HuH-7.5 (cell line): ENCODE measurements around the gene SLC25A36.

ENCODE experiments used
- DNase-seq: peaks from one replicate; pipeline ENCODE4 v3.0.0; 2011; ENCODE audit warnings: low spot score

SLC25A36 gene, protein sequence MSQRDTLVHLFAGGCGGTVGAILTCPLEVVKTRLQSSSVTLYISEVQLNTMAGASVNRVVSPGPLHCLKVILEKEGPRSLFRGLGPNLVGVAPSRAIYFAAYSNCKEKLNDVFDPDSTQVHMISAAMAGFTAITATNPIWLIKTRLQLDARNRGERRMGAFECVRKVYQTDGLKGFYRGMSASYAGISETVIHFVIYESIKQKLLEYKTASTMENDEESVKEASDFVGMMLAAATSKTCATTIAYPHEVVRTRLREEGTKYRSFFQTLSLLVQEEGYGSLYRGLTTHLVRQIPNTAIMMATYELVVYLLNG

DNA sequence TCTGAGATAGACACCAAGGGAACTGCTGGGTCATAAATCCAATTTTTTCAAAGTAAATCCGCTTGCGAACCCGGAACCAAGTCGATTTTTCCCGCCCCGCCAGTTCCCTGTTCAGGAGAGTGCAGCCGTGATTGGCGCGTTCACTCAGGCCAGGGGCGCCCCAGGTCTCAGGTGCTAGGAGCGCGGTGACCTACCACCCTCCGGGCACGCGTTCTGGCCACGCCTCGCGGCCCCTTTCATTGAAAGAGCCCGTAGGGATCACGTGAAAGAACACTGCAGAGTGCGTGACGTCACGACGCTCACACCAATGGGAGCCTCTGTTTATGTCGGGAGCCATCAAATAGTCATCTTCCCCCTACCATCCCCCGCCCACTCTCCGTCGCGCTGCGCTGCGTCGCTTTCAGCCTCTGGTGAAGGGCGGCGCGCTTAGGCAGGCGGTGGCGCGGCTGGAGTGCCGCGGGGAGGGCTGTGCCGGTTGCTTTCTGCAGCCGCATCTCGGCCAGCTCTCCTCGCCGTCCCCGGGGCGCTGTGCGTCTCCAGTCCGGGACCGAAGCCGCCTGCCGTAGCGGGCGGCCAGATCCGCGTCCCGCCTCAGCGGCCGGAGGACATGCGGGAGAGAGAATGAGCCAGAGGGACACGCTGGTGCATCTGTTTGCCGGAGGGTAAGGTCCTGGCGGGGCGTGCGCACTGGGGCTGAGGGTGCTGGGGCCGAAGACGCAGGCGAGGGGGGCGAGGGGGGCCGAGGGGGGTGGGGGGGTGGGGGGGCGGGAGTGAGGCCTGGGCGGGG, at the start of gene SLC25A36:
SLC25A36 (plus strand) TSS at position 403 of the 787 bp plus-strand sequence; CDS start at position 622, 219 bp downstream.
- peak; percentile 77 for DNase-seq

DNA sequence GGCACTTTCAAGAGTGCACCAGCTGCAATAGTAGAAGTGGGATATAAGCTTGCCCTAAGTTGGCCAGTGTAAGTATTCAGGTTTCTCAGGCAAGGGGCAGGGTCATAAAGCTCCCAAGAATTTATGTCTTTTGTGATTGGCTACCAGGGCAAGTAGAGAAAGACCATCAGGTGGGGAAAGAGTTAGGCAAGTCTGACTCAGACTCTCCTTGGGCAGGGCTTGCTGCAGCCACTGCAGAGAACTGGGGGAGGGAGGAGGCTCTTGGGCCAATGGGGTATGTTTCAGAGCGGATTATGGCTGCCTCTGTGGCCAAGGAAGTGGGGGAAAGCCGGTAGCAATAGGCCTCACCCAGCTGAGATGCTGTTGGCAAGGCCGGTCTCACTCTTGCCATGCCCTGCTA, 44.6 kb upstream of the SLC25A36 start:
- no peak for DNase-seq

DNA sequence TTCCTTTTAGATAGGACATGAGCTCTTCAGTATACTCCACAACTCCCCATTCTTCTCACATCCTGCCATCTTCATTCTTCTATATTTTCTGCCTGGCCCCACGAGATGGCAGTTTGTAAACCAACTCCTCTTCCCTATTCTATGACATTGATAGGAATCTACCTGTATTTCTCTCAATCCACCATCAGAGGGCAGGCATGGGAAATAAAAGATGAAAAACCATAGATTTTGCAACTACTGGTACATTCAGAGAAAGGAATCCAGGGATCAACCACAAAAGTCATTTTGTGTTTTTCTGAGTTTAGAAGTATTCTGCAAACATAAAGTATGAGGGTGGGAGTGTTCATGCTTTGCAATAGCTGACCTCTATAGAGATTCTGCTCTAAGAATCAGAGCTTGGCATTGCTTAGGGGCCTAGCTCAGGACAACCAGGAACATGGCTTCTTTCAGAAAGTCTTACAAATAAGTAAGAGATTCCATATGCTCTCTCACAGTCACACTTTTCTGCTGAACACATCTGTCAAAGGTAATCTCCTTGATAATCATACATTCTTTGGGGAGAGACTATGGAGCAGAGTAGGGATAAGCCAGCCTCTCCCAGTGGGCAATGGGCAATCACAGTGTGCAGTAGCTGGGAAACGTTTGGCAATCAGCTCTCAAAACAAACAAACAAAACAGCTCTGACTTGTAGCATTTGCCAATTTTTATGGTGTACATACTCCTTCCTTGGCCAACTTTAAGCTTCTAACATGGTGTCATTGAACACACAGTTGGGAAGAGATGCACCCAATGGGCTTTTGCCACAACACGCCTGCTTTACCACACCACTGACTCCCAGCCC, 43.1 kb upstream of the SLC25A36 start:
- no peak for DNase-seq

DNA sequence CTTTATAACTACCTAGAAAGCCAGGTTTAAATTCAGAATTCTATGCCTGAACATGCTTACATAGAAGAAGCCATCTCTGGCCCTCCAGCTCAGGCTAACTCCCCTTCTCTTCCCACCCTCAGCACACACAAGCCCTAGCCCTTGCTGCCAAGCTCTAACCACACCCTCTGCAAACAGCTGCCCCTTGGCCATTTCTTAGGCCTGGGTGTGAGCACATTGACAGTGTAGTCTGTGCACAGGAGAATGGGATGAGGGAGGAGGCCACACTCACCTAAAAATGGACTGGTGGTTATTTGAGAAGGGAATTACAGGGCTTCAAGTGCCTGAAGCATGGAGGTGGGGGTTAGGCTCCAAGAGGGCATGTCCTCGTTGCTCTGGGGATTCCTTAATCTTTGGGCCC, 42.3 kb upstream of the SLC25A36 start:
- no peak for DNase-seq

DNA sequence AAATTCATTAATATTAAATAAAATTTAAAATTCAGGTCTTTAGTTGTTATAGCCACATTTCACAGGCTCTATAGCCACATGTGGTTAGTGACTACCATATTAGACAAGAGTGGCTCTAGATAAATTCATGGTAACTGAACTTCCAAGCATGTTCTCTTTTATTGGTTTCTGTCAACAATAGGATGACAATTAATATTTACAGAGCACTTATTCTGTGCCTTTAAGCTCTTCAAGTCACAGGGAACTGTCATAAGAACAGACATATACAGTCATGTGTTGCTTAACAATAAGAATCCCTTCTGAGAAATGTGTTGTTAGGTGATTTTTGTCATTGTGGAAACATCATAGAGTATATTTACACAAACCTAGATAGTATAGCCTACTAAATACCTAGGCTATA, 38.8 kb upstream of the SLC25A36 start:
- DNase-seq: no peak

DNA sequence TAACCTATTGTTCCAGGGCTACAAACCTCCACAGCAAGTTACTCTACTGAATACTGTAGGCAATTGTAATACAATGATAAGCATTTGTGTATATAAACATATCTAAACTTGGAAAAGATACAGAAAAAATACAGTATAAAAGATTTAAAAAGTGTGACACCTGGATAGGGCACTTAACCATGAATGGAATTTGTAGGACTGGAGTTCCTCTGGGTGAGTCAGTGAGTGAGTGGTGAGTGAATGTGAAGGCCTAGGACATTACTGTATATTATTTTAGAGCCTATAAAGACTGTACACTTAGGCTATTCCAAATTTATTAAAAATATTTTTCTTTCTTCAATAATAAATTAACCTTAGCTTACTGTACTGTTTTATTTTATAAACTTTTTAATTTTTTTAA, 38.4 kb upstream of the SLC25A36 start:
- DNase-seq: no peak

DNA sequence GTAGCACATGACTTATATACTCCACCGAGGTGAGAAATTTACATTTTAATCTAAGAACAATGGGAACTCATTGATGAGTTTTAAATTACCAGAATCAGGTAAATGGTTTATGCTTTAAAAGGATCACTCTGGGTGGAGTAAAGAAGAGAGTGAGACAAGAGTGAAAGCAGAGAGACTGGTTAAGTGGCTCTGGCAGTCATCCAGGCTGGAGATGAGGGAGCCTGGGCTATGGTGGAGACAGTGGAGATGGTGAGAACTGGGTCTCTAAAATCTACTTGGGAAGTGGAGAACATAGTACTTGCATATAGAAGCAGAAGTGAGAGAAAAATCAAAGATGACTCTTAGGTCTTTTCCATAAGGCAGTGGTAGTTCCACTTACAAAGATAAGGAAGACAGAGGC, 37.1 kb upstream of the SLC25A36 start:
- no peak for DNase-seq

DNA sequence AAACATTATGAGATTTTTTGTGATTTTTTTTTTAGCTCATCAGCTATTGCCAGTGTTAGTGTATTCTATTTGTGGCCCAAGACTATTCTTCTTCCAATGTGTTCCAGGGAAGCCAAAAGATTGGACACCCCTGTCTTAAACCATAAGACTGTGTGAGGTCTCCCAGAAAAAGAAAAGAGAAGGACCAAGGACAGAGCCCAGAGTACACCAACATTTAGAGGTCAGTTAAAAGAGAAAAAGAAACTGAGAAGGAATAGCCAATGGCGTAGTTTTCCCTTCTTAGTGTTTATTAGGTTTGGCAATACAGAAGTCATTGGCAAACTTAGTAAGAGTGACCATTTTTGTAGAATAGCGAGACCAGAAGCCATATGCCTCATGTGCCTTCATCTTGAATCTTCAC, 36.1 kb upstream of the SLC25A36 start:
- no peak for DNase-seq

DNA sequence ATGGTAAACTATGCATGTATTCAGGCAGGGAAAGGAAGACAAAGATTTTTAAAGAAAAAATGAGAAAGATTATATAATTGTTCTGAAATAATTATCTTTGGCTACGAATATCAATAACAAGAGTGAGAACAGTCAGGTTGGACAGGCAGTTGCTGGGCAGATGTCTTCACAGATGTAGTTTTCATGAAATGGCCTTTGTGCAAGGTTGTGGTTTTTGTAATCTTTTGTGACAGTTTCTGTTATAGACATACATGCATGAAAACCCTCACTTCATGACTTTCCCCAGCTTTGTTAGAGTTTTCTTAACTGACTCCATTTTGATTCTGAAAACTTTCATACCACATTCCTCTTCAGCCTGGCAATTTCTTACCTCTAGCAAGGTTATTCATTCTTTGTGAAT, 34.9 kb upstream of the SLC25A36 start:
- no peak for DNase-seq

DNA sequence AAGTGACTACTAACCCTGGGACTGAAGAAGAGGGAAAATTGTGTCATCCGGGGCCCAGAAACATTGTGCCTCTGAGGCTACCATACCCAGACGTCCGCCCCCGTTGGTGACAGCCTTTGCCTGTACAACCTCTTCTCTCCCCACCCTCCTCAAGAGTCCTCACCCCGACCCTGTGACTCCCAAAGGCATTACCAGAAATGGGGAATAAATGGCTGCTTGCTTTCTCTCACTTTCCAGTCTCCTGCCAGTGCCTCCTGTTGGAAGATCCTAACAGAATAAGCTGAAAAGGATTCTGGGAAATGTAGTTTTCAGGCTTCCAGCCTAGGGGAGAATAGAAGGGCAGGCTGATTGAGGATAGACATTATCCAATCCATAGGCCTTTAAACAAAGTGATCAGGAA, 30.8 kb upstream of the SLC25A36 start:
- DNase-seq: peak; percentile 10

DNA sequence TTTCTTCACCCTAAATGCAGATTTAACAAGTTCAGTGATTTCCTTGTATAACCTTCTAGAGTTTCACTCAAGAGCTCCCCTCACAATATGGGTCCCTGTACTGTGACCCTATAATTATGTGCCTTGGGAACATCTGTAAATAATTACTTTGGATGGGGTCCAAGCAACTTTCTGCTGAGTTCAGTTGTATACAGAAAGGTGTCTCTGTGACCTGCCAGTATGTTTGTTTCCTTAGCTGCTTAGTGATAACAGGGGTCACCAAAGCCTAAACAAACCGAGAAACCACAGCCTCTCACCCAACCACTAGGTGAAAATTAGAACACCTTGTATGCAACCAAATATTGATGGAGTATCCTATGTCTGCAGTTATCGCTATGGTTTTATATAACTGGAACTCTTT, 29.8 kb upstream of the SLC25A36 start:
- DNase-seq: peak; percentile 20

DNA sequence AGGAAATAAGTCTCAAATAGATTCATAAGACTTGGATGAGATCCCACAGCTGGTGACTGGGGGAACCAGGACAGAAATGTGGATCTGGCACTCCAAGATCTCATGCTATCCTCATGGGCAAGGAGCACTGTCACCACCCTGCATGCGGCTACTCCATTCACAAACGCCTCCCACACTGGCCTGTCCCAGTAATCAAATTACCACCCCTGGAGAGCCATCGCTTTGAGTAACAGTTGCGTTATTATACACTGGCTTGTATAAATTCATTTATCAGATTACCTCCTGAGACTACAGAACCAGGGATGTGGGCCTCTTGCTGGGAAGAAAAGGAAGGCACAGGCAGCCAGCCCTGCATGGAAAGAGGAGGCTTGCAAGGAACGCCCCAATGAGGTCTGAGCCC, 27.9 kb upstream of the SLC25A36 start:
- no peak for DNase-seq

DNA sequence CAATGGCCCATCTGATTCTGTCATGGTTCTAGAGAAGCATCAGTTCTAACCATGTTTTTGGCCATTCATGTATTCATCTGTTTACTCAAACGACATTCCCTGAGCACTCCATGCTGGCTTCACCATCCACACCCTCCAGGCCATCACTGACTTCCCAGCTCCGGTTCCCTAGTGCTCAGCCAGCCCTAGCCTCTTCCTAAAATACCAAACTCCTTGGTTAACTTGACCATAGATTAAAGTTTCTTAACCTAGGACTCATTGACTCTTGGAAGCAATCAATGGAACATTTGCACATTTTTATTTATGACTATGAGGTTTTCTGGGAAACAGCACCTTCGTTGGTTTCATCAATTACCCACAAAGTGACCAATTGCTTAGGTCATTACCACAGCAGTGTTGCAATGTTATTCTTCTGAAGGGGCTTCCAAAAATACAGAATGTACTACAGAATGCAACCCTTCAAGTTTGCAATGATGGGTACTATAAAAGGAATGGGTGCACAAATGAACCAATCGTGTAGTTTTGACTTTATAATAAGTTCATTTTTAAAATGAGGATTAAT, 27.2 kb upstream of the SLC25A36 start:
- DNase-seq: no peak

DNA sequence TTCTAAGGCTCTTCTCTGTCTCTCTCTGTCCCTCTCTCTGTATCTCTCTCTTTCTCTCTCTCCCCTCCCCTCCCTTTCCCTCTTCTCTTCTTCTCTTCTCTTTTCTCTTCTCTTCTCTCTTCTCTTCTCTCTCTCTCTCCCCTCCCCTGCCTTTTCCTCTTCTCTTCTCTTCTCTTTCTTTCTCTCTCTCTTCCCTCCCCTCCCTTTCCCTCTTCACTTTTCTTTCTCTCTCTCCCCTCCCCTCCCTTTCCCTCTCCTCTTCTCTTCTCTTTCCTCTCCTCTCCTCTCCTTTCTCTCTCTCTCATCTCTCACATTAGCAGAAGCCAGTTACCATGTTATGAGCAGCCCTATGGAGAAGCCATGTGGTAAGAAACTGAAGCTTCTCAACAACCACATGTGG, 25.0 kb upstream of the SLC25A36 start:
- DNase-seq: no peak

DNA sequence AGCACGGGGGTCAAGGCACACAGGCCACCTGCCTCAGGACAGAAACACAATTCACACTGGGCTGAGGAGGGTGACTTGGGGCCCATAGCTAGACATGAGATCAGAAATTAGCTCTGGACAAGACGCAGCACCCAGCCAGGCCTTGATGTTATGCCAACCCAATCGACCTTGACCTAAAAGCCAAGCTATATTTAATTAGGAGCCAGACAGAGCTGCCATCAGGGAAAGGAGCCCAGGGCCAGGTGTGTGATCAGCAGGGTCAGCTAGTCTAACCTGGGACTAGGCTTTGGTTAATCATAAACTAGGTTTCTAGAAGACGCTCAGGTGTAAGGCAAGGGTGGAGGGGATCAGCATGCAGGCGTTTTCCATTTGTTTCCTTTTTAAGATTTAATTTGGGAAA, 23.9 kb upstream of the SLC25A36 start:
- no peak for DNase-seq

DNA sequence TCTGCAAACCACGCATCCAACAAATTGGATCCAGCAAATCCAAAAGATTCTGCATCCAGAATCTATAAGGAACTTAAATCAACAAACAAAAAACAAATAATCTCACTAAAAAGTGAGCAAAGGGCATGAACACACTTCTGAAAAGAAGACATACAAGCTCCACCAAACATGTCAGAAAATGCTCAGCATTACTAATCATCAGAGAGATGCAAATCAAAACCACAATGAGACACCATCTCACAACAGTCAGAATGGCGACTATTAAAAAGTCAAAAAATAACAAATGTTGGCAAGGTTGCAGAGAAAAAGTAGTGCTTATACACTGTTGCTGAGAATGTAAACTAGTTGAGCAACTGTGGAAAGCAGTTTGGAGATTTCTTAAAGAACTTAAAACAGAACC, 21.6 kb upstream of the SLC25A36 start:
- no peak for DNase-seq

DNA sequence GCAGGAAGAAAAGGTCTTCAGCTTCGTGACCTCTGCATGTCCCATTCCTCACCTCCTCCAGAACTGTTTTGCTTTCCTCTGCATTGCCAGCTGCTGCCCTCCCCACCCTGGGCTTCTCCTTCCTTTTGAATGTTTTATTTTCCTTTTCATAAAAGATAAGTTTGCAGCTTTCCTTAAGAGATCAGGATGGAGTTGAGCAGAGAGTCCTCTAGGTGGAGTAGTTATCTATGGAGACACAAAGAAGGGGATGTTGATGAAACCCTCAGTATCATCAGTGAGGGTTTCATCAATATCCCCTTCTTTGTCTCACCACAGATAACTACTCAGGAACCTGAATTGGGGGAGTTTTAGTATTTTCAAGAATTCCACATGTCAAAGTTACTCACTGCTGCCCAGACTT, 19.0 kb upstream of the SLC25A36 start:
- no peak for DNase-seq

DNA sequence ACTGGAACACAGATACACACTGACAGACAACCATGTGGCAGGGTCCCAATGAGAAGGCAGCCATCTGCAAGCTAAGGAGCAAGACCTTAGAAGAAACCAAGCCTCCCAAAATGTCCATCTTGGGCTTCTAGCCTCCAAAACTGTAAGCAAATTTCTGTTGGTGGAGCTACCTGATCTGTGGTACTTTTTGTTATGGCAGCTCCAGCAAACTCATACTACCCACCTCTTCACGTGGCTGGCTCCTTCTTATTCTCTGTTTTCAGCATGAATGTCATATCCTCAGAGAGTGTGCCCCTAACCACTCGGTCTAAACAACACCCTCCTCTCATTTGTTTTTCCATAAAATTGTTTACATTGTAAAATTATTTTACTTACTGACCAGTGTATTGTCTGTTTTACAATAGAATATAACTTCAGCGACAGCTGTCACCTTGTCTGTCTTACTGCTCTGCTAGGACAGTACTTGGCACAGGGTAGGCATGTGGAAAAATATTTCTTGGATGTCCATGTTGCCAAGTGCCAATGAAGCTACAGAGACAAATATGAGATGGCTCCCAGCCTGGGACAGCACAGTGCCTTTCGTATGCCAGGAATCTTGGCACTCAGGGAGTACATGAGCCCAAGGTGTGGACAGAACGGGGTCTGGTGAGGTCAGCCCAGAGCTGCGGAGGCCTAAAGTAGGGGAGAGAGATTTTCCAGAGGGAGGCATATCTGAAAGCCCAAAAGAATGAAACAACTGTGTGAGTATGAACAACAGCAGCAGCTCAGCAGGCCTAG, 17.4 kb upstream of the SLC25A36 start:
- DNase-seq: no peak

DNA sequence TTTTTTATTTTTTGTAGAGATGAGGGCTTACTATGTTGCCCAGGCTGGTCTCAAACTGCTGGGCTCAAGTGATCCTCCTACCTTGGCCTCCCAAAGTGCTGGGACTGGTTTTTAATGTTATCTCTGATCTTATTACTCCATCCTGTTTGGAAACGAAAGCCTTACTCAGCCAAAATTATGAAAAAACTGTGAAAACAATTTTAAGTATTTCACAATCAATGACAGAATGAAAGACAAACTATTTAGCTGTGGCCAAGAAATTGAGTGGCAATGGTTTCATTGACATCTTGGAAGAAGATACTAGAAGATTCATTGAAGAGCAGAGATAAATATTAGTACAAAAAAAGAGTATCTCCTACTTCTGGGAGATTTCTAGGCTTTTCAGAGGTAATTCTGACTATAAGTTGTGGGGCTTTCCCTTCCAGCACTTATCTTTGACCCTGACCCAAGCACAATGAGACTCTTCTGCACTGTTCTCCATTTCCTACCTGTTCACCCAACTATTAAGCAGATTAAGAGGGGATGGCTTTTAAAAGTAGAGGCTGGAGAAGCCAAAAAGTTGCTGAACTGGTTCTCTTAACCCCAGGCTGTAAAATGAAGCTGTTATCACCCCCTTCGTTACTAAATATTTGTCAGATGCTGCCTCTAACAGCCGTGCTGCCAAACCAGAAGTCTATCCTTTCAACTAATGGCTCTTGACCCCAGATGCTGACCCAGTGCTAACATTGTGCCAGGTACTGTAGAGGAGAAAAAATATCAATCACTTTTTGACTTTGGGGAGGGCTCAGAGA, 14.2 kb upstream of the SLC25A36 start:
- no peak for DNase-seq

DNA sequence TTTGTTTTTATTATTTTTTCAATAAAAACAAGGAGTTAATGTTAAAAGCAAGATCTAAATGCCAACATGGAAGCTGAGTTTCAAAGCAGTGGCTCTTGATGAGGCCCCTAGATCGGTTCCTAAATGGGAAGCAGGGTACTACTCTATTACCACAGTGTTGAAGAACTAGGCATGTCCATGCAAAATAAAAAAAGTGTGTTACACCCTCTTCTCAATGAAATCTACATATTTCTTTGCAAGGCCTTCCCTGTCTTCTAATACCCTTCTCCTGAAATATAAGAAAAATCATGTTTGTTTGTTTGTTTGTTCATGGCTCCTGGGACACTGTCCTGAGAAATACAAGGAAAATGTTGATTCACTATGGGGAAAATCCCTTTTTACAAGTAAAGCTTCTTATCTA, 12.2 kb upstream of the SLC25A36 start:
- no peak for DNase-seq

DNA sequence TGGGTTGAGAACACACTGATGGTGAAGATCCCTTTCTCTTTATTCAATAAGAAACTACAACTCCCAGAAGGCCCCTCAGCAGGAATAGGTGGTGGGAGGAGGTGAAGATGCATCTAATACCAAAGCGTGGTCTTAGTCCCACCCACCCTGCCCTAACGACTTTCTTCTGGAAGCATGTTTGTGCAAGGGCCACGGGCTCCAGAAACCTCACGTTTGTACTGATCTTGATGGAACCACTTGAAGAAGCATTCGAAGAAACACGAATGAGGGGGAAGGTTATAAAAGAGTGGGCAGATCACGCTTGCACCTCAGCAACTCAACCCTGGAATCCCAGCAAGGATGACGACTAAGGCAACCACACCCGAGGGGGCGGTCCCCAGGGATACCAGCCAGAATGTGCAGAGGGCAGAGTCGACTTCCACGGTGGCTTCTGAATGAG, 10.6 kb upstream of the SLC25A36 start:
- no peak for DNase-seq
